Skeletal muscle tissue (tissue), 4 donors: ENCODE measurements around the gene NUDT21. TPM values are rescaled to one million over a fixed set of nuclear protein-coding genes. Genes with fewer than 3 reads are reported as not detected.
A peak's percentile ranks its signal among the peaks of the same experiment; 100 is the strongest.

Experiments used
- H3K27ac ChIP-seq: one replicate; pipeline ENCODE4 v1.7.0; 2013; ENCODE audit warnings: mild to moderate bottlenecking, low read depth, low read length, inconsistent platforms
- H3K27me3 ChIP-seq, 3 donors: one replicate each; pipeline ENCODE4 v1.7.0; 2013; ENCODE audit warnings: low read length in 3 of 3; ENCODE audit not compliant: control insufficient read depth in 3 of 3, insufficient read depth in 3 of 3
- H3K36me3 ChIP-seq, 3 donors: one replicate each; pipeline ENCODE4 v1.7.0; 2013; ENCODE audit warnings: low read length in 3 of 3; ENCODE audit not compliant: control insufficient read depth in 3 of 3, insufficient read depth in 3 of 3
- H3K4me1 ChIP-seq, 3 donors: one replicate each; pipeline ENCODE4 v1.7.0; 2013; ENCODE audit warnings: low read length in 3 of 3, mild to moderate bottlenecking in 3 of 3; ENCODE audit not compliant: control insufficient read depth in 3 of 3, insufficient read depth in 3 of 3
- H3K4me3 ChIP-seq, 3 donors: one replicate each; pipeline ENCODE4 v1.7.0; 2013; ENCODE audit warnings: low read length in 3 of 3
- H3K9ac ChIP-seq, 3 donors: one replicate each; pipeline ENCODE4 v1.7.0; 2013; ENCODE audit warnings: low read length in 3 of 3, mild to moderate bottlenecking in 3 of 3, moderate library complexity in 2 of 3, low read depth in 1 of 3
- H3K9me3 ChIP-seq, 3 donors: one replicate each; pipeline ENCODE4 v1.7.0; 2013; ENCODE audit warnings: low read length in 3 of 3; ENCODE audit not compliant: control insufficient read depth in 3 of 3
- total RNA-seq: library from RNA; depleted of rRNA; stranded (reverse); fragments of >200 nt; gene quantifications from one replicate; pipeline ENCODE4 v1.2.3, GENCODE V29; 2014
- donor health status: Osteomylitis.

Gene NUDT21
- total RNA-seq, 1 donor from 2014 or later: 54.8 TPM

DNA sequence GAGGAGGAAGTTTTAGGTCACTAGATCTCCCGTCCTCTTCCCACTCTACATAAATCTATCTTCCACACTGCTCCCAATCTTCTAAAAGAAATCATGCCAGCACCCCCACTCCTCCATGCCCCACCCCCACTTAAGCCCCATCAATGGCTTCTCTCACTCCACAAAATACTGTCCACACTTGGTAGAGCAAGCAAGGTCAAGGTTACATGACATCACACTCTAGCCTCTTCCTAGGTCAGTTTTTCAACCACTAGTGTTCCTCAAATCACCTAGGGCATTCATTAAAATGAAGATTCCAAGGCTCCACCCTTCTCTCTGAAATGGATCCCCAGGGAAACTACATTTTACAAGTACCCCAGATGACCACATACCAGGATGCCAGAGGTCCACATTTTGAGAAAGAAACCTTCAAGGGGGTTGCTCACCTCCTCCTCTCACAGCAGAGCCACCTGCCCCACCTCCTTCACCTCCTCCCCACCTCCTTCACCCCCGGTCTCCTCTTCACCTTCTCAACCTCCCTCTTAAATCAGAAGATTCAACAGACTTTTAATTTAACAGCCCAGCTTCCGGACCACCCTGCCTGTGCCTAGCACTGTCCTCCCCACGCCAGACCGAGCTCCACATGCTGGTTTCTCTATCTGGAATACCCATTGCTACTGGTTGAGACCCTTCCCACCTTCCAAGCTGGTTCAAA, 29.0 kb downstream of the NUDT21 start:
- Histone ChIP-seq H3K4me1 (peaks cover 28 to 33% (median 31%) of the 10 kb centered on the region in 3 donors), H3K27ac (no peak overlapping the region), H3K27me3 (no peaks in the 10 kb centered on the region), H3K9me3 (no peaks in the 10 kb centered on the region), H3K9ac (peak overlapping the region in 2 of 3 donors; percentile 25 to 66), H3K36me3 (no peaks in the 10 kb centered on the region), H3K4me3 (no peak overlapping the region)

DNA sequence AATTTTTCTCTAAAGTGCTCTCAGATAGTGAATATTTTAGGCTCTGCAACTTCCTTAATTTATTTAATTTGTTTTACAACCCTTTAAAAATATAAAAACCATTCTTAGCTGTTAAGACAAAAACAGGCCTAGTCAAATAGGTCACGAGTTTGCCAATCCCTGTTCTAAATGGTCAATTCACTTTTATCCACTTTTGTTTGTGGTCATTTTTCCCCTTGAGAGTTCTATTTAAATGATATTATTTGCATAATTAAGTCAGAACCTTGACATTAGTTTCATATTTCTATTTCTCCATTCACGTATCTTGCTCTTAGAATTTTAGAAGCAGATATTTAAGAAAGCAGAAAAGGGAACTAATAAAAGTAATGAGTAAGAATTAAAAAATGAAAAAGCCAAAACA, 29.8 kb downstream of the NUDT21 start:
- H3K4me3 ChIP-seq: no peak overlapping the region
- H3K27ac ChIP-seq: no peak overlapping the region
- H3K4me1 ChIP-seq: peaks cover 28 to 33% (median 31%) of the 10 kb centered on the region in 3 donors
- H3K36me3 ChIP-seq: no peaks in the 10 kb centered on the region
- no peak overlapping the region for H3K9ac ChIP-seq
- H3K9me3 ChIP-seq: no peaks in the 10 kb centered on the region
- H3K27me3 ChIP-seq: no peaks in the 10 kb centered on the region

DNA sequence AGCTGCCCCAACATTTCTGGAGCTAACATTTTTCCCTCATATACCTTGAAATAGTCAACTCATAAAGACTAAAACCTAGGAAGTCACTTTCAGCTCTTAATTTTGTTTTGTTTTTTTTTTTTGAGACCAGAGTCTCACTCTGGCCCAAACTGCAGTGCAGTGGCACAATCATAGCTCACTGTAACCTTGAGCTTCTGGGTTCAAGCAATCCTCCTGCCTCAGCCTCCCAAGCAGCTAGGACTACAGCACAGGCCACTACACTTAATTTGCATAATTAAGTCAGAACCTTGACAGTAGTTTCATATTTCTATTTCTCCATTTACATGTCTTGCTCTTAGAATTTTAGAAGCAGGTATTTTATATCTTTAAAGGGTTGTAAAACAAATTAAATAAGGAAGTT, 30.5 kb downstream of the NUDT21 start:
- no peaks in the 10 kb centered on the region for H3K27me3 ChIP-seq
- H3K9me3 ChIP-seq: no peaks in the 10 kb centered on the region
- H3K36me3 ChIP-seq: no peaks in the 10 kb centered on the region
- H3K4me1 ChIP-seq: peaks cover 31 to 36% (median 33%) of the 10 kb centered on the region in 3 donors
- H3K4me3 ChIP-seq: no peak overlapping the region
- no peak overlapping the region for H3K9ac ChIP-seq
- H3K27ac ChIP-seq: no peak overlapping the region

DNA sequence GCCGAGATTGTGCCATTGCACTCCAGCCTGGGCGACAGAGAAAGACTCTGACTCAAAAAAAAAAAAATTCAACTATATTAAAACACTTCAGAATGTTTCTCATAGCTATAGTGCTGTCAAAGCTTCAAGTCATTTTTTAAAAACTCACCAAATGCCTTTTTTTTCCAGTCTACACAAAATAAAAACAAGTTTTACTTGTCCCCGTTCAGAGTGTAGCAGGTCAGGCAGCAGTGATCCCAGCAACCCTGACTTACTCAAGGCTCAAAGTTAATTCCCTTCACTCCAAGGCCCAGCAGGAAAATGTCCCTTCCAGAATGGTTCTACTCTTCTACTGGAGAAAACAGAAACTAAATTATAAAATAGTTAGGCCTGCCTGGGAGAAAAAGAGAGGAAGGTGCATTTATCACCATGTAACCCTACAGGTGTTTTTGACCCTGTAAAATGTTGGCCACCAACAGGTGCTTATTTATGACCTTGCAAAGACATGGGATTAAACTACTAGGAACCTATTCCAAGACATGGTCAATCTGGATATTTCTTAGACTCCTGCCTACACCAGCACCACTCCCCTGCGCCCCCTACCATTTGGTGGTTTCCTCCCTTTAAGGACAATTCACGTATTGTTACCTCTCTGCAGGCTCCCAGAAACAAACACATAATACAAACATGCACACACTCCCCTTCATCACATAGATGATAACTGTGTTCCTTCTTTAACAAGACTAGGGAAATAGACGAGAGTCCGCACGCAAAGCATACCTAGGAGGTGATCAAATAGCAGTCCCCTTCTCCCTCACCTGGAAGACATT, 31.2 kb downstream of the NUDT21 start:
- Histone ChIP-seq H3K27ac (no peak overlapping the region), H3K9ac (no peak overlapping the region), H3K4me1 (peaks cover 37 to 42% (median 37%) of the 10 kb centered on the region in 3 donors), H3K9me3 (no peaks in the 10 kb centered on the region), H3K36me3 (no peaks in the 10 kb centered on the region), H3K4me3 (no peak overlapping the region), H3K27me3 (no peaks in the 10 kb centered on the region)

- H3K4me1 ChIP-seq: peaks cover 21 to 30% (median 22%) of the 10 kb centered on the region in 3 donors
- H3K27ac ChIP-seq: no peak overlapping the region
- H3K36me3 ChIP-seq: peaks cover 0 to 6% (median 3%) of the 10 kb centered on the region in 3 donors
- no peak overlapping the region for H3K4me3 ChIP-seq
- no peaks in the 10 kb centered on the region for H3K27me3 ChIP-seq
- H3K9me3 ChIP-seq: no peaks in the 10 kb centered on the region
- H3K9ac ChIP-seq: no peak overlapping the region
Observed at GRCh38 chr16:56417138-56417537, 34.0 kb downstream of the NUDT21 start.

GRCh38 chr16:56415875-56416274, 35.3 kb downstream of the NUDT21 start:
- Histone ChIP-seq H3K9me3 (no peaks in the 10 kb centered on the region), H3K27me3 (no peaks in the 10 kb centered on the region), H3K4me1 (peaks cover 16 to 27% (median 20%) of the 10 kb centered on the region in 3 donors), H3K4me3 (no peak overlapping the region), H3K36me3 (peaks cover 4 to 13% (median 9%) of the 10 kb centered on the region in 3 donors), H3K9ac (no peak overlapping the region), H3K27ac (no peak overlapping the region)

DNA sequence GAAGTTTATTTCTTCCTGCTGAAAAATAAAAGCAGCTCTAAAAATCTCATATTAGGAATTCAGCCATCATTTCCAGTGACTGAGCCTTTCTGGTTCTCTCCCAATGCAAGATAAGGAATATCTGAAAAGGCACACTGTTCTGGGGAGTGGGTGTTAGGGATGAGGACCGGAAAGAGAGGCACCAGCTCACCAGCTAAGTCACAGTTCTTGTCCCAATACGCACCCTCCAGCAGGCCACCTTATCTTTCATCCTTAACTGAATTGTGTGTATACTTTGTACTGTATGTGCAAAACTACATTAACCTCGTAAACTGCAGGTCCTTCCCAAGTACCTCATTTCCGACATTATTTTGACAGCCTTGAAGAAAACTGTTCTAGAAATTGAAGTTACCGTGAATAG, 36.8 kb downstream of the NUDT21 start:
- H3K9me3 ChIP-seq: no peaks in the 10 kb centered on the region
- H3K27ac ChIP-seq: no peak overlapping the region

DNA sequence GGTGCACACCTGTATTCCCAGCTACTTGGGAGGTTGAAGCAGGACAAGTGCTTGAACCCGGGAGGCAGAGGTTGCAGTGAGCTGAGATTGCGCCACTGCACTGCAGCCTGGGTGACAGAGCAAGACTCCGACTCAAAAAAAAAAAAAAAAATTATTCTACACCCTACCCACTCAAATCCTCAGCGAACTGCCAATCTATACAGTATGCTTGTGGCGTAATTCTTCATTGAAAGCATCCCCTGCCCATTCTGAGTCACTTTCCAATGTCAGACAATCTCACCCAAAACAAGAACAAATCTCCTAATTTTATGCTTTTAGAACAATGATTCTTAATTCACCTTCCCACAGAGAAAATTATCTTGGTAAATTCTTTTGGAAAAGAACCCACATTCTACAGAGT, 37.8 kb downstream of the NUDT21 start:
- Histone ChIP-seq H3K27ac (no peak overlapping the region), H3K9me3 (no peaks in the 10 kb centered on the region), H3K4me3 (no peak overlapping the region), H3K27me3 (no peaks in the 10 kb centered on the region), H3K36me3 (peaks cover 10 to 24% (median 17%) of the 10 kb centered on the region in 3 donors), H3K4me1 (peaks cover 14 to 19% (median 16%) of the 10 kb centered on the region in 3 donors), H3K9ac (no peak overlapping the region)

More for the DNA sequence above, 36.8 kb downstream of the NUDT21 start:
- Histone ChIP-seq H3K4me1 (peaks cover 12 to 20% (median 14%) of the 10 kb centered on the region in 3 donors), H3K9ac (no peak overlapping the region), H3K4me3 (no peak overlapping the region), H3K27me3 (no peaks in the 10 kb centered on the region), H3K36me3 (peaks cover 4 to 14% (median 9%) of the 10 kb centered on the region in 3 donors)

GRCh38 chr16:56411624-56412023, 39.5 kb downstream of the NUDT21 start:
- no peak overlapping the region for H3K27ac ChIP-seq
- H3K4me1 ChIP-seq: peaks cover 14 to 21% (median 19%) of the 10 kb centered on the region in 3 donors
- H3K36me3 ChIP-seq: peaks cover 15 to 33% (median 24%) of the 10 kb centered on the region in 3 donors

GRCh38 chr16:56411123-56411522, 40.0 kb downstream of the NUDT21 start:
- H3K36me3 ChIP-seq: peaks cover 15 to 33% (median 24%) of the 10 kb centered on the region in 3 donors
- H3K27me3 ChIP-seq: no peaks in the 10 kb centered on the region
- H3K9ac ChIP-seq: no peak overlapping the region
- H3K4me1 ChIP-seq: peaks cover 12 to 21% (median 19%) of the 10 kb centered on the region in 3 donors
- no peak overlapping the region for H3K27ac ChIP-seq
- H3K9me3 ChIP-seq: no peaks in the 10 kb centered on the region
- no peak overlapping the region for H3K4me3 ChIP-seq

More at GRCh38 chr16:56411624-56412023, 39.5 kb downstream of the NUDT21 start:
- no peaks in the 10 kb centered on the region for H3K9me3 ChIP-seq
- no peaks in the 10 kb centered on the region for H3K27me3 ChIP-seq
- no peak overlapping the region for H3K4me3 ChIP-seq
- H3K9ac ChIP-seq: no peak overlapping the region
